GM21723 (cell line): Measurements from ENCODE around the gene CSK.

Source experiments
- ATAC-seq: cut with Tn5 transposase; IDR thresholded peaks from one replicate; pipeline ENCODE4 v1.9.1; 2021; ENCODE audit warnings: mild to moderate bottlenecking, moderate library complexity; ENCODE audit not compliant: unreplicated experiment

The CSK gene

DNA sequence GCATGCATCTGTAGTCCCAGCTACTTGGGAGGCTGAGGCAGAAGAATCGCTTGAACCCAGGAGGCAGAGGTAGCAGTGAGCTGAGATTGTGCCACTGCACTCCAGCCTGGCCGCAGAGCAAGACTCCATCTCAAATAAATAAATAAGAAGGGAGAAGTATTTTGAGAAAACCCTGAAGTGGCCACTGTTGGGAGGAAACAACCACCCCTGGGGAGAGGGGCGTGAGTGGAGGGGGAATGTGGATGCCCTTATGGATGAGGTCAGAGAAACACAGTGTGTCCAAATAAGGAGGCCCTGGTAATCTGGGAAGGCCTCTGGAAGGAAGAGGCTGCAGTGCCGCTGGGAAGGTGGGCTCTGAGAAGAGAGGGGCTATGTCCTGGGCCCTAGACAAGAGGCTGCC, 40.4 kb downstream of the CSK start:
- no peak for ATAC-seq

DNA sequence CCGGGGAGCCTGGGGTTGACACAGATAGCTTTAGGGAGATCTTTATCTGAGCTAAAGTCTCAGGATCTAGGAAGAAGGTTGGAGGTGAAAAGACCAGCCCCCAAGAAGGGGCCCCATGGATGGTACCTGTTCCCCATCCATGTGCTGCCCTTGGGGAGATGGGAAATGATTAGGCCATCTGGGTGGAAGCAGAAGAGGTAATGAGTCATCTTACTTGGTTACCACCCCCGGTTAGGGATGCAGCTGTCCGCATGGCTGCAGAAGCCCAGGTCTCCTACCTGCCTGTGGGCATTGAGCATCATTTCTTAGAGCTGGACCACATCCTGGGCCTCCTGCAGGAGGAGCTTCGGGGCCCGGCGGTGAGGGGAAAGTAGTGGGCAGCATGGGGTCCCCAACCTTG, 41.4 kb downstream of the CSK start:
- ATAC-seq, result no peak

DNA sequence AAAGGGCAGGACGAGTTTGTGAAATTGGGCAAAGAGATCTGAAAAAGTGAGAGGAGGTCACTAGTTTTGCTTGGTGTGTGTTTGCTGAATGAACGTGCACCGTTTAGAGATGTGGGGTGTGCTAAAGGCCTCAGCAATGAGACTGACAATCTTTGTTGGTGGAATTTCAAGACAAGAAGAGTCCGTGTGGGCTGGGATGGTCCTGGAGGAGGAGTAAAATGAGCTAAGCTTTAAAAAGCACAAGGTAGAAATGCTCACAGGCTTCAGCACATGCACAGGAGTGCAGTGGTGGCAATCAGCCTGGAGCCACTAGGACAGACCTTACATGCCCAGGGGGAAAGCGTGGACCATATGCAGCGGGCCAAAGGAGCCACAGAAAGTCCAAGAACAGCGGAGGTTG, 43.1 kb downstream of the CSK start:
- no peak for ATAC-seq

DNA sequence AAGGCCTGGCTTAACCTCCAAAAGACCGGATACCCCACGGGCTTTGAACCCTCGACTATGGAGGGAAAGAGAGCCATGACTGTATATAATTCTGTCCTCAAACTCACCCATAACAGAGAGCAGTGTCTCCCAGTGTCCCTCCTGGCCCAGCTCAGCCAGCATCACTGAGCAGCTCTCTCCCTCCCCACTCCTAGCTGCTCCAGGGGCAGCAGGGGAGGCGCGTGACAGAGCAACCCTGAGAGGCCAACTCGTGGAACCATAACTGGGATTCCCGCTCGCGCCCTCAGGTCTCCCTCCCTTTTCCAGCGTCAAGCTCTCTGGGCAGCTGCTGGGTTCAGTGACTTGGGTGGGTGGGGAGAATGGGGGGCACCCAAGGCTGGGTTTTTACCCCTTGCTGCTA, 44.0 kb downstream of the CSK start:
- no peak for ATAC-seq

DNA sequence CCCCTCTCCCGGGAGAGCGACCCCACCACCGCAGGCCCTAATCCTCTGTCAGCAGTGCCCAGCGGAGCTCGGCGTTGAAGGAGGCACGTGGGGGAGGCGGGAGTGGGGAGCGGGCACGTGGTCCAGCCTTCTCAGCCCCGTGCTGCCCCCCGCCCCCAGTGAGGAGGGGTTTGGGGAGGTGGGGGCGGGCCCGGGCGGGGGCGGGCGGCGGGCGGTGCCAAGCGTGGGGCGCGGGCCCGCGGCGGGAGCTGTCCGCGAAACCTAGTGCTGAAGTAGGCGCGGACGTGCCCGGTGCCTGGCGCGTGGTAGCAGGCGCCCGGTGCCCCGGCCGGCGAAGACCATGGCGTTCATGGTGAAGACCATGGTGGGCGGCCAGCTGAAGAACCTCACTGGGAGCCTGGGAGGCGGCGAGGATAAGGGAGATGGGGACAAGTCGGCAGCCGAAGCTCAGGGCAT, 44.5 kb downstream of the CSK start, which contains the start of gene CPLX3:
TSS of gene CPLX3 (plus strand) at position 264 of the 456 bp plus-strand sequence. CDS start at position 341, 77 bp downstream.
- ATAC-seq, result no peak

DNA sequence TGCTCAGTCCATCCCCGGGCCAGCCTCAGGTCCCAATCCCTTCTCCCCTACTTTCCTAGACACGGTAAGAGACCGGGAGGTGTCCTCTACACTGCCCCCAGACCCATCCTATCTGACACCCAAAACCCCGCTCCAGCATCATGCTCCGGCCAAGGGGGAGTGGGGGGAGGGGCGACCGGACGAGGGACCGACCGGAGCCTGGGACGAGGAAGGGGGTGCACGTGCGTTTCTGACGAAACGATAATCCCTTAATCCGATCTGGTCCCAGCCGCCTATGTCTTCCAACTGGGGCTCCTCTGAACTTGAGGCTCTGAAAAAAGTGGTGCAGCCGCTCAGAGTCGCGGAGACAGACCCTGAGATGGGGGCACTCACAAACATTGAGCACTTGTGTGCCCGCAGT, 45.0 kb downstream of the CSK start:
- no peak for ATAC-seq

DNA sequence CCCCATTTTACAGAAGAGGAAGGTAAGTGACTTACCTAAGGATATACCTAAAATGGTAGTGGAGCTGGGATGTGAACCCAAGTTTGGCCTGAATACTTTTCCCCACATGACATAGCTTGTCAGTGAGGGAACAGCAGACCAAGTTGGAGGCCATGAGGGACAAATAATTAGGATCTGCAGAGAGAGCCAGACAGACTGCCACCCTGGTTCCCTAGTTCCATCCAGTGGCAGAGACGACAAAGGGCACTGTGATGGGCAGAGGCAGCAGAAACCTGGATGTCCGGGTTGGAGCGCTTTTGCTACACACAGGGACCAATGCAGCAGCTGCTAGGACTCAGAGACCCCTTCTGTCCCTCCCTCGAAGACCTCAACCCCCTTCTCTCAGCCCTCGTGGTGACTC, 45.7 kb downstream of the CSK start:
- no peak for ATAC-seq

DNA sequence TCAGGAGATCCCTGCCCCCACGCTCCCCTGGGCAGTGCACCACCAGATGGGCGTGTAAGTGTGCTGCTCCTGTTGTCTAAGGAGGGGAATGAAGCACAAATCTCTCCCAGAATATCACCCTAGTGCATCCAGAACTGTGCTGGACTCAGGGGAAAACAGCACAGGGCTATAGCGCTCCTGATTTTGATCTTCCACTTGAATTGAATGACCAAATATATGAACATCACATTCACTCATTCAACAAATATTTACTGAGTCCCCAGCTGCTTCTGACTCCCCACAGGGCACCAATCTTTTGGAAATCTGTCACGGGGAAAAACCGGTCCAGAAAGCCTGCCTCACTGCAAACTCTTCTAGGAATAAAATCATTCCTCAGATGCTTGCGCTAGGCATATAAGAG, 47.0 kb downstream of the CSK start:
- no peak for ATAC-seq

DNA sequence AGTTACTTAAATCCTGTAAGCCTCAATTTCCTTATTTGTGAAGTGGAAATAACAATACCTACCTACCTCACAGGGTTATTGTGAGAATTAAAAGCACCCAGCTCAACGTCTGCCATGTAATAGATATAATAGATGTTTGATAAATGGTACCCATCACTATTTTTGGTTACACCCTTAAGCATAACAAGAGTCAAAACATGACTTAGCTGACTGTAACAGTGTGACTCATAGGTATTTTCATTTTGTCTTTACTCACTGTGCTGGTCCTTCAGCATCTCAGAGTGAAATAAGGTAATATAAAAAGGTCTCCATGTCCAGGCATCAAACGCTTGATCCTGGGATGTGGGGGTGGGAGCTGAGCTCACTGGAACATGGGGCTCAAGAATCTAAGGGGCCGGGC, 47.6 kb downstream of the CSK start:
- ATAC-seq, result no peak

DNA sequence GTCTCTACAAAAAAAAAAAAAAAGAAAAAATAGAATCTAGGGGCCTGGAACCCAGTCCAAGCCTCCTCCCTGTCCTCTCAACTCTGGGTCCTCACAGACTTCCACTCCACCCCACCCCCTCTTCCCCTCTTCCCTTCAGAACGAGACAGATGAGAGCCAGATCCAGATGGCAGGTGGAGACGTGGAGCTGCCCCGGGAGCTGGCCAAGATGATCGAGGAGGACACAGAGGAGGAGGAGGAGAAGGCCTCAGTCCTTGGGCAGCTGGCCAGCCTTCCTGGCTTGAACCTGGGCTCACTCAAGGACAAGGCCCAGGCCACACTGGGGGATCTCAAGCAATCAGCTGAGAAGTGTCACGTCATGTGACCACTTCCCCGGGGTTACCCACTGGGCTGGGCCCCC, 48.1 kb downstream of the CSK start:
- ATAC-seq, result no peak

DNA sequence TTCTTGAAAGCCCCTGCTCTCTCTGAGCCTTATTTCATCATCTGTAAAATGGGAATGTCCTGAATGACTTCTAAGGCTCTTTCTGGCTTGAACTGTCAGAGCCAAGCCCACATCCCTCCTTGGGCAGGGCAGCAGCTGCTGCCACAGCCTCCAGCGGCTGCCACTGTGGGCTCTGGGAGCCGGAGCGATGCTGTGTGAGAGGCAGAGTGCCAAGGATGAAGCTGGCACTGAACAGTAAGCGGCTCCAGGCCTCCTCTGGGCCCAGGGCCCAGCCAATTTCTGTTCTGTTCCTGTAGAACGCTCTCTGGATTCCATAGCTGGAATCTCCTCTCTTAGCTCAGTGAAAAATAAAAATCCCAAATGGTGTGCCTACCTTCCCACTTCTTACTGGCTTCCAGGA, 49.0 kb downstream of the CSK start:
- ATAC-seq, result no peak

DNA sequence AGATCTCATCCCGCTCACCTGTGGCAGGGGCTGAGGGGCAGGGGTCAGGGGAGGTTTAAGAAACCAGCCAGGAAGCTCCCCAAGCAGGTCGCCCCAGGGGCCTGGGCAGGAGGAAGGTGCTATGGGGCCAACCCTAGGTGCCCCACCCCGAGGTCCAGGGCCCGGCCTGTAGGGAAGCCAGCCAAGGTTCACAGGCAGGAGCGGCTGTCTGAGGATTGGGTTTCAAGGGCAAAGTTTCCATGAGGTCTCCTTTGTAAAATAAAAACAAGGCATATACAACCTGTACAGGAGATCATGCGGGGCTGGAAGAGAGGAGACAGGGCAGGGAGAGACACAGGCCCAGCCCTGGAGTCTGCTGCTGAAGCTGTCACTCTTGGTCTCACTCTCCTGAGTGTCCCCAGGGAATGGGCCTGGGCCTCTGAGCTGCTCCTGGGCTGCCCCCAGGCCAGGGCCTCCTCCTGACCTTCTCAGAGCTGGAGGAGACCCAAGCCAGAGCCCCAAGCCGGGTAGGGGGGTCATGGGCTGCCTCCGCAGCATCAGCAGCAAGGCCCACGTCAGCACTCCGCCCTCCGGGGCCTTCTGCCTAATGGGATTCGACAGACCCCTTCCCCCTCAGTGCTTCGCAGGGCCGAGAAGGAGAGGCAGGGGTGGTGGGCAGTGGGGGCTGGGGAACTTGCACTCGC, 50.1 kb downstream of the CSK start:
- no peak for ATAC-seq

DNA sequence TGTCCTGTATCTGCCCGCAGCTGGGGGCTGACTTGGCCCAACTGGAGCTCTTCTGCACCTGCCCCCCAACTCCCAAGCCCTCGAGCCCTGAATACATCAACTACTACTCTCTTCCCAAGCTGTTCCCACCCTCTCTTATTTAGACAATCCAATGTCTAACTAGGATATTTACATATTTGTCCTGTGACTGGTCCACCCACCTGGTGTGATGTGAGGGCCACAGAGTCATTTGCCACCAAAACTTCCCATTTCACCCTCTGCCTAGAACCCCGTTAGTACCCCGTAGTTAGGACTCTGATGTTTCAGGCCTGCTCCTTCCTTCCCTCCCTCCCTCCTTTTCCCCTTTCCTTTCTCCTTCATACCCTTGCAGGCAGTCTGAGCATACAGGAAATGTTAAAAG, 50.9 kb downstream of the CSK start:
- ATAC-seq, result no peak

DNA sequence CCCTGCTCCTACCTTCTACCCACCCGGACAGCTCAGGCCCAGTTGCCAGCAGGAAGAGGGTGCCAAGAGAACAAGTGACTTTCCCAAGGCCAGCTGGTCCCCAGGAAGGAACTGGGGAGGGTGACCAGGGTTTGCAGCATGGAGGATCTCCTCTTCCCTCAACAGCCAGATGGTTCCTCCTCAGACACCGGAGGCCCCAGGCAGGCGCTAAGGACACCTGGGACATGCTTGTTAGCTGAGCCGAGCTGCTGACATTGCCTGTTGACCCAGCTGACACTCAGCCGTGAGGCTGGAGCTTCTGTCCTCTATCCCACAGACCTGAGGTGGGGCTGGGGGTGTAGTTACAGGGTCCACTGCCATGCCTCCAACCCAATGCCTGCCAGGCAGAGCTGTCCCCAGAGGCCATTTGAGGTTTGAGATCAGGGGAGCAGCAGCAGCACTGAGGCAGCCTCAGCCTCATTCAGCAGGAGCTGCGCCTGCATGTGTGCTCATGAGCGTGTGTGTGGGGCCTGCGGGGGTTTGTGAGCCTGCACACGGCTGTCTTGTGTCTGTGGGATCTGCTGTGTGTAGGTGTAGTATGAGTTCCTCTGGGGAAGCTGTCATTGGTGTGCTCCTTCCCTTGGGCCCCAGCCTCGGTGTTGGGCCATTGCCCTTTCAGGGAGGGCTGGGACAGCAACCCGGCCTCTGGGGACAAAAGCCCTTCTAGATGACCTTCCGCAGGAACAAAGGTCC, 51.7 kb downstream of the CSK start:
- ATAC-seq, result no peak

DNA sequence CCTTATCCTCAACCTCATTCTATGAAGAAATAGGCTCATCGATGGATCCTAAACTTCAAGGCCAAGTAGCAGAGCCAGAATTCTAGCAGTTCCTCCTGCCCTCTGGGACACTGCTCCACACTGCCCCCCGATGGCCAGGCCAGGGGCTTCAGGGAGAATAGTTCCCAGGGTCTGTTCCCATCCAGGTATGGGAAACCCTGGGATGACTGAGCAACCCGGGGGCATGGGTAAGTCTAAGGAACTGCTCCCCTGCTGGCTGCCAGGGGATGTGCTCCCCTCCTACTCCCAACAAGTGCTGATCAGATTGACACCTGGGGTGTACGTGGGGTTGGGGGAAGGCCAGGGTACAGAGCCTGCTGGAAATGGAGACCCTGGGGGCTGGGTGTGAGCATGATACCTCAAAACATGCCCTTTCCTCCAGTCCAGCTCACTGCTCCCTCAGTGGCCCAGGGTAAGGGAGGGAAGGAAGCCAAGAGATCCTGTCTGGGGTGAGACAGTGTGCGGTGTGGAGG, 53.5 kb downstream of the CSK start:
- no peak for ATAC-seq

DNA sequence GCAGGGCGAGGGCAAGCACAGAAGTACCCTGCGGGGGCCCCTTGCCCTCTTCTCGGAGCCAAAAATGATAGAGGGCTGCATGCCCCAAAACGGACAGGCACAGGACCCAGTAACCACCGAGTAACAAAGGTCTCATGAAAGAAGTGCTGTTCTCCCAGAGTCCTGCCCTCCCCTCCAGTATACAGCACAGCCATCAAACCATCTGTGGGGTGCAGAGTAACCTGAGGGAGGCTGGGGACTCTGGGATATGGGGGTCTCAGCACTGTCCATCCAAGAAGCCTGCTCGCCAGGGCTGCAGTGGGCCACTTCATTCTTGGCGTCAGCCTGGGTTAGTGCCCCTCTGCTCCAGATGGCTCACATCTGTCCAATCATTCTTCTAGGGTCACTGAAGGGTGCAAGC, 55.0 kb downstream of the CSK start:
- ATAC-seq, result no peak

DNA sequence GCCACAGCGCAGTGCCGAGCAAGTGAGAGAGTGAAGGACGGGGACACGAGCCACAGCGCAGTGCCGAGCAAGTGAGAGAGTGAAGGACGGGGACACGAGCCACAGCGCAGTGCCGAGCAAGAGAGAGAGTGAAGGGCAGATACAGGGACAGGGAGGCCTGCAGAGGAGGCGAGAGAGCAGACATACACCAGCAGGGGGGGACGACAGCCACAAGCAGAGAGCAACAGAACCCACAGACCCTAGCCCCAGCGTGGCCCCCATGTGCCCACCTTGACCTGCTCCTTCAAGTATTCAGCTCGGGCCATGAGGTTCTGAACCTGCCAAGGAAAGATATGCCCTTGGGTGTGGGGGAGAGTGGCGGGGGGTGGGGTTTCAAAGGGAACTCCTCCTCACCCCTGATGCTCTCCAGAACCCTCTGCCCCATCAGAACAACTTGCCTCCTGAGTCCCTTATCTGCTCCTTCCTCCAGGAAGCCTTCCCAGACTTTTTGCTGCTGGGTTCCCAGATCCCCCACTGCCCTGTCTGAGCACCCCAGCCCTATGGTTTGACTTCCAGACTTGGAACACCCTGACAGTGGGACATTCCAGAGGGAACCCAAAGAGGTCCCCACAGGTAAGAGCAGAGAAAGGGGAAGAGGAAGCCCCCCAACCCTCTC, 55.7 kb downstream of the CSK start:
- no peak for ATAC-seq

DNA sequence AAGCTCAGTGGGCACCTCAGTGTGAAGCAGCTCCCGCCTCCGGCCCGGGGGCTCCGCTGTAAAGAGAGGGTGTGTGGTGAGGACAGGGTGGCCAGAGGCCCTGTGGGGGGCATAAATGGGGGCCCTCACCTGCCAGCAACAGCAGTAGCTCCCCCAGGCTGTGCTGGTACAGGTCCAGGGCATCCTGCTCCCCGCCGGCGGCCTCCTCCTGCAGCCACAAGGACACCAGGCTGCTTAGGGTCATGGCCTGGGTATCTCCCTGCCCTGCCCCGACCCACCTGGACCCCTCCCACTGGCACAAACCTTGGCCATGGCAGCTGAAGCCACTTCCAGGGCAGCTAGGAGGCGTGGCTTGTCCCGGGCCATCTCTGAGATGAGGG, 56.2 kb downstream of the CSK start:
- ATAC-seq, result no peak

DNA sequence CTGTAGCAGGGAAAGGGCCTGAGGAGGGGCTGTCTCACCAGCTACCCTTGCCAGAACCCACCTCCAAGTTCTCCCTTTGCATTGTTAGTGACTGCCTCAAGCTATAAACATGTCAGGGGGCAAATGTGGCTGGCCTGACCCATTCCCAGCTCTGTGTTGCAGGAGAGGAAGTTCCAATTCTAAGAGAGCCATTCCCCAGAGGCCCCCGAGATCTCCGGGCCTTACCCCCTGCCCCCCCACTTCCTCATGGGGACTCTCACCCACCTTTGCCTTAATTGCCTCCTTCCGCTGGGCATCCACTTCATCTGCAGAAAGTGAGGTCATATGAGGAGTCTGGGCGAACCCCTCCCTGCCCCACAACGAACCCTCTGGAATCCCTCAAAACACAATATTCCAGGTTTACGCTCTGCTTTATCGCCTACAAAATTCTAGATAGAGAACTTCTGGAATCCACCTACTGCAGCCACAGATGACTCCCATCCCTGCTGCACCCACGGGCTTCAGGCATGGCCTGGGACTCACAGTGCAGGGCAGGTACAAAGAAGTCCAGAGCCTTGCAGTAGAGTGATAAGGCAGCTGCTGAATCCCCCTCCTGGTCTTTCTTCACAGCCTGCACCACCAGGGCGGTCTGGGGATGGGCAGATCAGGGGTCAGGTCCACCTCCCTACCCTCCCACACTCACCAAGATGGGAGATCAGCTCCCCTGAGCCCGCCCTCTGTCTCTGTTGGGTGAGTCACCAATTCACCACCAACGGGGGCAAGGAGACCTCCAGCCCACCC, 57.1 kb downstream of the CSK start:
- ATAC-seq, result no peak

DNA sequence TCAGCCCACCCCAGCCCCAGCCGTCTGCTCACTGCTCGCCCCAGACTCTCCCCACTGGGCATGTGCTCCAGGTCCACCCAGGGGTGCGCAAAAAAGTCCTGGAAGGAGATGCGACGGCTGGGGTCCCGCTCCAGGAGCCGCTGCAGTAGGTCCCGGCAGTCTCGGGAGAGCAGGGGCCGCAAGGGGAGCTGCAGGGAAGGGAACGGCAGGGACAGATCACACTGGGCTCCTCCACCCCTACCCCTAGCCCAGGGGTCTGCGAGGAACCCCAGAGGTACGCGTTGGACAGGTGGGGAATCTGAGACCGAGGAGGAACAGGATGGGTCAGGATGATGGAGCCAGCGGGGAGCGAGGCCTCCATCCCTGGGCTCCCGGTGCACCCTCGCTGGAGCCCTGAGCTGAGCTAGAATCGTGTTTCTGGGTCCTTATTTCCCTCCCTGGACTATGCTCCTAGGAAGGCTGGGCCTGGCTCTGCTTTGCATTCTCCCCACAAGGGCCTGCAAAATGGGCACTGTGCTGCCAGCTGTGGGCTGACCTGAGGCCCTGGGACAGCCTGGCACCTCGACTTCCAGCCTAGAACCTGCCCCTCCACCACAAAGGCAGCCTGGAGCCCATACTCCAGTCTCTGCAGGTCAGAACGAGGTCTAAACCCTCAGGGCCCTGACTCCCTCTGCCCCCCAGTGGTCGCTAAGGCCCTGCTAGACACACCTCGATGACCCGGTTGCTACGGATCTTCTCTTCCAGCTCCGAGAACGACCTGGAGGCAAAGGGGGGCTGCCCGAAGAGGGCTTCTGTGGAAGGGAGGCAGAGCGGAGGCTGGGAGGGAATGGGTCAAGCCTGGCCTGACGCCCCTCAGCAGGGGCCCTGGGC, 57.9 kb downstream of the CSK start:
- no peak for ATAC-seq
